GM12872 (cell line): ENCODE results near the gene MPV17L.

Experiments
- CTCF ChIP-seq: IDR thresholded peaks from 3 replicates; pipeline ENCODE4 v1.5.1; 2011; ENCODE audit warnings: low read depth, mild to moderate bottlenecking, low read length, moderate library complexity; ENCODE audit not compliant: insufficient read depth

Gene MPV17L

GRCh38 chr16:15403392-15403995 is 7.9 kb downstream of the MPV17L start:
- no peak for TF ChIP-seq CTCF

GRCh38 chr16:15404792-15405191 is 9.2 kb downstream of the MPV17L start:
- no peak for TF ChIP-seq CTCF

- TF ChIP-seq CTCF: no peak
Measured at GRCh38 chr16:15415511-15415985, 20.0 kb downstream of the MPV17L start.

GRCh38 chr16:15417197-15417596 is 21.6 kb downstream of the MPV17L start:
- no peak for TF ChIP-seq CTCF

GRCh38 chr16:15418206-15418605 is 22.7 kb downstream of the MPV17L start:
- TF ChIP-seq CTCF: no peak

GRCh38 chr16:15422222-15422621 is 26.7 kb downstream of the MPV17L start:
- no peak for TF ChIP-seq CTCF

GRCh38 chr16:15425861-15426260 is 30.3 kb downstream of the MPV17L start:
- TF ChIP-seq CTCF: no peak
